C4-2B (cell line): ENCODE measurements around the gene MR1.

Experiments used
- ZFX ChIP-seq: fragments of 450-650 bp; IDR thresholded peaks from 2 replicates; pipeline ENCODE4 v1.6.1; 2017
- TF ChIP-seq, protein P1 (sequence below): fragments of 450-650 bp; conservative IDR thresholded peaks from 2 replicates; pipeline ENCODE4 v1.5.1; 2017; ENCODE audit warnings: mild to moderate bottlenecking

DNA sequence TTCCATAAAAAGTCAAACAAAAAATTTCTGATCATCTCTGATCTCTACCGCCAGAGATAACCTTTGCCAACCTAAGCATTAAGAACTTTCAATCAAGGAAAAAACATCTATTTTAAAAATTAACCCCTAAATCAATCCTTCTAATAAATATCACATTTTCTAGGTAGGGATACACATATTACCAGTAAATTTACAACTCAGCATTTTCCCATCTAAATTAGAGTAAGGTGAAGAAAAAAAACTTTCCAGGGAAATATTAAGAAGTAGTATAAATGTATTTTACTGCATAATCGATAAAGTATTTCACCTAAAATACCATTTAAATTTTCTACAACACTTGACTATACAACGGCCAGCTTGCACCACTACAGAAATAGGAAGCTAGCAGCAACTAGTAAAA, 12.6 kb upstream of the MR1 start:
- TF ChIP-seq, protein P1, sequence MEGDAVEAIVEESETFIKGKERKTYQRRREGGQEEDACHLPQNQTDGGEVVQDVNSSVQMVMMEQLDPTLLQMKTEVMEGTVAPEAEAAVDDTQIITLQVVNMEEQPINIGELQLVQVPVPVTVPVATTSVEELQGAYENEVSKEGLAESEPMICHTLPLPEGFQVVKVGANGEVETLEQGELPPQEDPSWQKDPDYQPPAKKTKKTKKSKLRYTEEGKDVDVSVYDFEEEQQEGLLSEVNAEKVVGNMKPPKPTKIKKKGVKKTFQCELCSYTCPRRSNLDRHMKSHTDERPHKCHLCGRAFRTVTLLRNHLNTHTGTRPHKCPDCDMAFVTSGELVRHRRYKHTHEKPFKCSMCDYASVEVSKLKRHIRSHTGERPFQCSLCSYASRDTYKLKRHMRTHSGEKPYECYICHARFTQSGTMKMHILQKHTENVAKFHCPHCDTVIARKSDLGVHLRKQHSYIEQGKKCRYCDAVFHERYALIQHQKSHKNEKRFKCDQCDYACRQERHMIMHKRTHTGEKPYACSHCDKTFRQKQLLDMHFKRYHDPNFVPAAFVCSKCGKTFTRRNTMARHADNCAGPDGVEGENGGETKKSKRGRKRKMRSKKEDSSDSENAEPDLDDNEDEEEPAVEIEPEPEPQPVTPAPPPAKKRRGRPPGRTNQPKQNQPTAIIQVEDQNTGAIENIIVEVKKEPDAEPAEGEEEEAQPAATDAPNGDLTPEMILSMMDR: no peak
- no peak for TF ChIP-seq ZFX
